Testis (tissue), 2 donors: ENCODE data around the gene GNG2.

ENCODE experiments used
- CTCF ChIP-seq, 3 experiments: fragments of 450-650 bp in 2 of 3; fragments of 200-600 bp in 1 of 3; sonication (generic) in 1 of 3; IDR thresholded peaks; one replicate each; pipeline ENCODE4 v1.5.1; 2016 to 2019; ENCODE audit warnings: antibody characterized with exemption in 3 of 3, mild to moderate bottlenecking in 2 of 3, moderate library complexity in 1 of 3
- POLR2A ChIP-seq: fragments of 450-650 bp; IDR thresholded peaks from one replicate; pipeline ENCODE4 v1.6.1; 2017; ENCODE audit warnings: antibody characterized with exemption, mild to moderate bottlenecking, moderate library complexity

GRCh38 chr14:51847489-51847796 lies 13.0 kb upstream of the GNG2 start:
- TF ChIP-seq CTCF (IDR thresholded peaks at IDR 0.05) (no peak), POLR2A (no peak)
